ENCODE results near the gene OBP2B. TPM values are rescaled to one million over a fixed set of nuclear protein-coding genes. Genes with fewer than 3 reads are reported as not detected.

OBP2B gene
- total and polyA plus RNA-seq, 2 experiments from 2014 or later = not detected

DNA sequence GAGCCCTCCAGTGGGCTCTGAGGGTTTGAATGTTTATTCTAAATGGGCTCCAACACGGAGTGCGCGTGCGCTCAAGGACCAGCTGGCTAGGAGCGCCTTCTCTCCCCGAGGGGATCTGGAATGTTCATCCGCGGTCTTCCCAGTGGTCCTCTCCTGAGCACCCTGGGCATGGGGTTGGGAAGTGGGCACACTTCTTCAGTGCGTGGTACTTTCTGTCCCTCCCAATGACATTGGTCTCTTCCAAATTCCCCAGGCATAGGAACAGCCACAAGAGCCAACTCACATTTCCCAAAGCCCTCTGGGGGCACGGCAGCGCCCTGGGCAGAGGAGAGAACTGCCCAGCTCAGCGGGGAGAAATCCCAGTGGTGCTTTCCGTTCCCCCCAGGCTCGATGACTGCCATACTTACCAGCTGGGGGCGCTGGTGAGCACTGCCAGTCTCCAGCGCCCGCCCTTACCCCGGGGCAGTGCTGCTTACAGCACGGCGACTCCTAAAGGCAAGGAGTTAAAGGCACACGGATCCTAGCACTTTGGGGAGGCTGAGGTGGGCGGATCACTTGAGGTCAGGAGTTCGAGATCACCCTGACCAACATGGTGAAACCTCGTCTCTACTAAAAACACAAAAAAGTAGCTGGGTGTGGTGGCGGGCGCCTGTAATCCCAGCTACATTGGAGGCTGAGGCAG, 29.9 kb upstream of the OBP2B start (continued):
- no peak for TF ChIP-seq STAT1 (IDR thresholded peaks at IDR 0.05; ENCODE audit: unreplicated experiment)
- no peak for TF ChIP-seq EZH2 (IDR thresholded peaks at IDR 0.05; ENCODE audit: low read depth, unreplicated experiment)
- TF ChIP-seq EZH2phosphoT487 (IDR thresholded peaks at IDR 0.05; ENCODE audit: unreplicated experiment) = no peak
- TF ChIP-seq, protein P1, sequence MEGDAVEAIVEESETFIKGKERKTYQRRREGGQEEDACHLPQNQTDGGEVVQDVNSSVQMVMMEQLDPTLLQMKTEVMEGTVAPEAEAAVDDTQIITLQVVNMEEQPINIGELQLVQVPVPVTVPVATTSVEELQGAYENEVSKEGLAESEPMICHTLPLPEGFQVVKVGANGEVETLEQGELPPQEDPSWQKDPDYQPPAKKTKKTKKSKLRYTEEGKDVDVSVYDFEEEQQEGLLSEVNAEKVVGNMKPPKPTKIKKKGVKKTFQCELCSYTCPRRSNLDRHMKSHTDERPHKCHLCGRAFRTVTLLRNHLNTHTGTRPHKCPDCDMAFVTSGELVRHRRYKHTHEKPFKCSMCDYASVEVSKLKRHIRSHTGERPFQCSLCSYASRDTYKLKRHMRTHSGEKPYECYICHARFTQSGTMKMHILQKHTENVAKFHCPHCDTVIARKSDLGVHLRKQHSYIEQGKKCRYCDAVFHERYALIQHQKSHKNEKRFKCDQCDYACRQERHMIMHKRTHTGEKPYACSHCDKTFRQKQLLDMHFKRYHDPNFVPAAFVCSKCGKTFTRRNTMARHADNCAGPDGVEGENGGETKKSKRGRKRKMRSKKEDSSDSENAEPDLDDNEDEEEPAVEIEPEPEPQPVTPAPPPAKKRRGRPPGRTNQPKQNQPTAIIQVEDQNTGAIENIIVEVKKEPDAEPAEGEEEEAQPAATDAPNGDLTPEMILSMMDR (conservative IDR thresholded peaks at IDR 0.05; ENCODE audit: low read depth in 2 of 2) = peak; percentile 93 to 95

DNA sequence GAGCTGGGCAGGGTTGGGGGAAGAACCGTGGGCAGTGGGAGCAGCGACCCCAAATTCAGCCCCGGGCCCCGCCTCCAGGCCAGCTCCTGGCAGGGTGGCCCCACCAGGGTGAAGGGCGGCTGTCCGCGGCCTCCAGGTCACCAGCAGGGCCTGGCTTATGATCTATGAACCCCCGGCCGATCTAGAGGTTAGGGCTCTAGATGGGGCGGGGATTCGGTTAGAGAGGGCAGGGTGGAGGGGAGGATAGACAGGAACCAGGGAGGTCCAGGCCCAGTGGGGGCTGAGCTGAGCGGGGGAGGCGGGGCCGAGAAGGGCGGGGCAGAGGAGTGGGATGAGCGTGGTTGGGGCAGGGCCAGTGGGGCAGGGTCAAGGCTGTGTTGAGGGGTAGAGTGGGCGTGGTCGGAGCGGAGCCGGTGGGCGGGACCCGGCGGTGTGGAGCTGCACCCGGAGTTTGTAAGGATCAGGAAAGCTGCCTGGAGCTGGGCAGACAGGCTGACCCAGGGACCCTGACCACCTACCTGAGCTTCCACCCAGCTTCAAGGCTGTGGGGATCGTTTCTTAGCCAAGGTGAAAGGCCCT, 29.3 kb upstream of the OBP2B start:
- peak overlapping the region; percentile 91 for H3K4me2 ChIP-seq
- DNase-seq (ENCODE audit: low spot score) (peak; percentile 98), ATAC-seq (peak; percentile 92)
- H3K4me3 Mint-ChIP-seq = peak overlapping the region; percentile 73
- H3K9me3 Mint-ChIP-seq = no peaks in the 10 kb centered on the region
- H3K27me3 ChIP-seq (ENCODE audit: insufficient read depth) = peaks cover 13% of the 10 kb centered on the region
- H3K4me1 ChIP-seq (ENCODE audit: insufficient read depth) = peaks cover 7% of the 10 kb centered on the region; the same call in 1 of the 2 replicates
- peaks cover 4% of the 10 kb centered on the region; the same call in 1 of the 2 replicates for H3F3A ChIP-seq (replicated peaks; ENCODE audit: low read depth)
- H3K27me3 Mint-ChIP-seq (ENCODE audit: insufficient read depth, low read depth, poor library complexity) = peaks cover 35% of the 10 kb centered on the region
- no peaks in the 10 kb centered on the region for H3K9me2 ChIP-seq (ENCODE audit: insufficient read depth)
- H3K4me3 ChIP-seq = peak overlapping the region; percentile 73
- no peaks in the 10 kb centered on the region for H3K36me3 ChIP-seq (ENCODE audit: insufficient read depth)
- TF ChIP-seq POLR2AphosphoS5 (IDR thresholded peaks at IDR 0.05; ENCODE audit: low read depth) (peak; percentile 40; the same call in 1 of the 2 replicates), NANOG (IDR thresholded peaks at IDR 0.05; ENCODE audit: borderline replicate concordance) (no peak)
- H3K27ac Mint-ChIP-seq = peak overlapping the region; percentile 92; the same call in 1 of the 2 replicates
- H3K36me3 Mint-ChIP-seq (ENCODE audit: low read depth) = no peaks in the 10 kb centered on the region; the same call in 2 of the 3 replicates
- peak overlapping the region; percentile 42; the same call in 1 of the 2 replicates for H3K27ac ChIP-seq (ENCODE audit: low read depth)
- no peaks in the 10 kb centered on the region for H3K79me2 ChIP-seq (replicated peaks; ENCODE audit: insufficient read depth)
- no peaks in the 10 kb centered on the region for H4K20me1 ChIP-seq (replicated peaks; ENCODE audit: insufficient read depth)
- H2AFZ ChIP-seq = peak overlapping the region; percentile 99
- H3K4me1 Mint-ChIP-seq = peaks cover 6% of the 10 kb centered on the region; the same call in 1 of the 3 replicates

GRCh38 chr9:133237035-133237731, 28.1 kb upstream of the OBP2B start:
- Histone ChIP-seq H3K9me2 (ENCODE audit: insufficient read depth) (no peaks in the 10 kb centered on the region), H2AFZ (no peak overlapping the region), H3K36me3 (ENCODE audit: insufficient read depth) (no peaks in the 10 kb centered on the region), H3F3A (replicated peaks; ENCODE audit: low read depth) (peaks cover 4% of the 10 kb centered on the region; the same call in 1 of the 2 replicates), H3K27me3 (ENCODE audit: insufficient read depth) (peaks cover 13% of the 10 kb centered on the region), H3K79me2 (replicated peaks; ENCODE audit: insufficient read depth) (no peaks in the 10 kb centered on the region), H4K20me1 (replicated peaks; ENCODE audit: insufficient read depth) (no peaks in the 10 kb centered on the region), H3K4me3 (no peak overlapping the region), H3K4me1 (ENCODE audit: insufficient read depth) (peaks cover 7% of the 10 kb centered on the region; the same call in 1 of the 2 replicates), H3K27ac (ENCODE audit: low read depth) (no peak overlapping the region), H3K4me2 (0 out of 2 replicates have a peak overlapping the region, but pooled peaks have one; percentile 91)
- ATAC-seq (no peak), DNase-seq (ENCODE audit: low spot score) (no peak)
- H3K4me3 Mint-ChIP-seq = peak overlapping the region; percentile 63; the same call in 1 of the 3 replicates
- peaks cover 6% of the 10 kb centered on the region; the same call in 1 of the 3 replicates for H3K4me1 Mint-ChIP-seq
- H3K36me3 Mint-ChIP-seq (ENCODE audit: low read depth) = no peaks in the 10 kb centered on the region; the same call in 2 of the 3 replicates
- H3K27me3 Mint-ChIP-seq (ENCODE audit: insufficient read depth, low read depth, poor library complexity) = peaks cover 35% of the 10 kb centered on the region
- H3K27ac Mint-ChIP-seq = no peak overlapping the region
- no peaks in the 10 kb centered on the region for H3K9me3 Mint-ChIP-seq
- no peak for TF ChIP-seq CREB1 (CRISPR knock-in tag; IDR thresholded peaks at IDR 0.05; ENCODE audit: low read depth)
- TF ChIP-seq, protein P2, sequence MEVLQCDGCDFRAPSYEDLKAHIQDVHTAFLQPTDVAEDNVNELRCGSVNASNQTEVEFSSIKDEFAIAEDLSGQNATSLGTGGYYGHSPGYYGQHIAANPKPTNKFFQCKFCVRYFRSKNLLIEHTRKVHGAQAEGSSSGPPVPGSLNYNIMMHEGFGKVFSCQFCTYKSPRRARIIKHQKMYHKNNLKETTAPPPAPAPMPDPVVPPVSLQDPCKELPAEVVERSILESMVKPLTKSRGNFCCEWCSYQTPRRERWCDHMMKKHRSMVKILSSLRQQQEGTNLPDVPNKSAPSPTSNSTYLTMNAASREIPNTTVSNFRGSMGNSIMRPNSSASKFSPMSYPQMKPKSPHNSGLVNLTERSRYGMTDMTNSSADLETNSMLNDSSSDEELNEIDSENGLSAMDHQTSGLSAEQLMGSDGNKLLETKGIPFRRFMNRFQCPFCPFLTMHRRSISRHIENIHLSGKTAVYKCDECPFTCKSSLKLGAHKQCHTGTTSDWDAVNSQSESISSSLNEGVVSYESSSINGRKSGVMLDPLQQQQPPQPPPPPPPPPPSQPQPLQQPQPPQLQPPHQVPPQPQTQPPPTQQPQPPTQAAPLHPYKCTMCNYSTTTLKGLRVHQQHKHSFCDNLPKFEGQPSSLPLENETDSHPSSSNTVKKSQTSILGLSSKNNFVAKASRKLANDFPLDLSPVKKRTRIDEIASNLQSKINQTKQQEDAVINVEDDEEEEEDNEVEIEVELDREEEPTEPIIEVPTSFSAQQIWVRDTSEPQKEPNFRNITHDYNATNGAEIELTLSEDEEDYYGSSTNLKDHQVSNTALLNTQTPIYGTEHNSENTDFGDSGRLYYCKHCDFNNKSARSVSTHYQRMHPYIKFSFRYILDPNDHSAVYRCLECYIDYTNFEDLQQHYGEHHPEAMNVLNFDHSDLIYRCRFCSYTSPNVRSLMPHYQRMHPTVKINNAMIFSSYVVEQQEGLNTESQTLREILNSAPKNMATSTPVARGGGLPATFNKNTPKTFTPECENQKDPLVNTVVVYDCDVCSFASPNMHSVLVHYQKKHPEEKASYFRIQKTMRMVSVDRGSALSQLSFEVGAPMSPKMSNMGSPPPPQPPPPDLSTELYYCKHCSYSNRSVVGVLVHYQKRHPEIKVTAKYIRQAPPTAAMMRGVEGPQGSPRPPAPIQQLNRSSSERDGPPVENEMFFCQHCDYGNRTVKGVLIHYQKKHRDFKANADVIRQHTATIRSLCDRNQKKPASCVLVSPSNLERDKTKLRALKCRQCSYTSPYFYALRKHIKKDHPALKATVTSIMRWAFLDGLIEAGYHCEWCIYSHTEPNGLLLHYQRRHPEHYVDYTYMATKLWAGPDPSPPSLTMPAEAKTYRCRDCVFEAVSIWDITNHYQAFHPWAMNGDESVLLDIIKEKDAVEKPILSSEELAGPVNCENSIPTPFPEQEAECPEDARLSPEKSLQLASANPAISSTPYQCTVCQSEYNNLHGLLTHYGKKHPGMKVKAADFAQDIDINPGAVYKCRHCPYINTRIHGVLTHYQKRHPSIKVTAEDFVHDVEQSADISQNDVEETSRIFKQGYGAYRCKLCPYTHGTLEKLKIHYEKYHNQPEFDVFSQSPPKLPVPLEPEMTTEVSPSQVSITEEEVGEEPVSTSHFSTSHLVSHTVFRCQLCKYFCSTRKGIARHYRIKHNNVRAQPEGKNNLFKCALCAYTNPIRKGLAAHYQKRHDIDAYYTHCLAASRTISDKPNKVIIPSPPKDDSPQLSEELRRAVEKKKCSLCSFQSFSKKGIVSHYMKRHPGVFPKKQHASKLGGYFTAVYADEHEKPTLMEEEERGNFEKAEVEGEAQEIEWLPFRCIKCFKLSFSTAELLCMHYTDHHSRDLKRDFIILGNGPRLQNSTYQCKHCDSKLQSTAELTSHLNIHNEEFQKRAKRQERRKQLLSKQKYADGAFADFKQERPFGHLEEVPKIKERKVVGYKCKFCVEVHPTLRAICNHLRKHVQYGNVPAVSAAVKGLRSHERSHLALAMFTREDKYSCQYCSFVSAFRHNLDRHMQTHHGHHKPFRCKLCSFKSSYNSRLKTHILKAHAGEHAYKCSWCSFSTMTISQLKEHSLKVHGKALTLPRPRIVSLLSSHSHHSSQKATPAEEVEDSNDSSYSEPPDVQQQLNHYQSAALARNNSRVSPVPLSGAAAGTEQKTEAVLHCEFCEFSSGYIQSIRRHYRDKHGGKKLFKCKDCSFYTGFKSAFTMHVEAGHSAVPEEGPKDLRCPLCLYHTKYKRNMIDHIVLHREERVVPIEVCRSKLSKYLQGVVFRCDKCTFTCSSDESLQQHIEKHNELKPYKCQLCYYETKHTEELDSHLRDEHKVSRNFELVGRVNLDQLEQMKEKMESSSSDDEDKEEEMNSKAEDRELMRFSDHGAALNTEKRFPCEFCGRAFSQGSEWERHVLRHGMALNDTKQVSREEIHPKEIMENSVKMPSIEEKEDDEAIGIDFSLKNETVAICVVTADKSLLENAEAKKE (CRISPR knock-in tag; IDR thresholded peaks at IDR 0.05) = no peak

Data from GM23338 (cell line).